ENCODE results near the gene KPNA4. TPM values are rescaled to one million over a fixed set of nuclear protein-coding genes. Genes with fewer than 3 reads are reported as not detected.

KPNA4 gene
- total and polyA plus RNA-seq, 5 donors from 2014 or later: 6.9 to 55.2 (median 8.6) TPM

Other genes with a start within 250 kb of the KPNA4 start
- gene IFT80, start 166.3 kb downstream of the KPNA4 start, total RNA-seq: 35.7 TPM
- gene IFT80, start 166.3 kb downstream of the KPNA4 start, polyA plus RNA-seq: 1 to 10 TPM; 3.0 to 8.0 (median 6.2) TPM
- 153 TPM for gene SMC4, start 165.9 kb downstream of the KPNA4 start, total RNA-seq
- 10 to 100 TPM; 48.4 to 96.9 (median 53.7) TPM for gene SMC4, start 165.9 kb downstream of the KPNA4 start, polyA plus RNA-seq
- gene TRIM59, start 115.8 kb downstream of the KPNA4 start, total RNA-seq: 34.0 TPM
- 10 to 100 TPM; 50.5 to 67.9 (median 55.5) TPM for gene TRIM59, start 115.8 kb downstream of the KPNA4 start, polyA plus RNA-seq
- gene ARL14, start 111.6 kb upstream of the KPNA4 start, total RNA-seq: not detected
- not detected for gene ARL14, start 111.6 kb upstream of the KPNA4 start, polyA plus RNA-seq
- 1.9 TPM for gene PPM1L, start 190.7 kb upstream of the KPNA4 start, total RNA-seq
- gene PPM1L, start 190.7 kb upstream of the KPNA4 start, polyA plus RNA-seq: 1 to 10 TPM in 1 of 4 donors, under 1 TPM in 3; 0.28 to 1.5 (median 0.69) TPM